HG02840 (cell line): ENCODE data around the gene P2RY10.
A peak's percentile ranks its signal among the peaks of the same experiment; 100 is the strongest.
"Not testable (repeated sequence)": the region's sequence is repeated elsewhere in the genome, so short reads cannot be mapped to it uniquely, and the experiment has no call there.

ENCODE experiments used
- ATAC-seq: cut with Tn5 transposase; IDR thresholded peaks from one replicate; pipeline ENCODE4 v1.9.1; 2021; ENCODE audit warnings: mild to moderate bottlenecking, moderate library complexity, moderate number of reproducible peaks; ENCODE audit not compliant: unreplicated experiment, low FRiP score

Gene P2RY10

GRCh38 chrX:78945186-78945912, at the start of gene P2RY10:
Gene P2RY10, plus strand, starts transcription at chrX:78945391. Its CDS starts 15,130 bp downstream, at chrX:78960521.
- ATAC-seq, result peak; percentile 80

- ATAC-seq, result no peak
Observed at GRCh38 chrX:78922754-78923153, 22.4 kb upstream of the P2RY10 start.

- ATAC-seq, result peak; percentile 90
Observed at GRCh38 chrX:78923198-78924015, 21.8 kb upstream of the P2RY10 start.

GRCh38 chrX:78931814-78932213, 13.4 kb upstream of the P2RY10 start:
- no peak for ATAC-seq

- ATAC-seq, result no peak
Observed at GRCh38 chrX:78934866-78935265, 10.3 kb upstream of the P2RY10 start.

- no peak for ATAC-seq
Observed at GRCh38 chrX:78944351-78944750, 840 bp upstream of the P2RY10 start.

- no peak for ATAC-seq
Observed at GRCh38 chrX:78946178-78946931, 1.2 kb downstream of the P2RY10 start.

GRCh38 chrX:78950009-78950835, 5.0 kb downstream of the P2RY10 start:
- ATAC-seq, result no peak

GRCh38 chrX:78957049-78957767, 12.0 kb downstream of the P2RY10 start:
- no peak for ATAC-seq

GRCh38 chrX:78957768-78958130, 12.6 kb downstream of the P2RY10 start:
- ATAC-seq, result peak; percentile 88

- ATAC-seq, result no peak
Observed at GRCh38 chrX:78958419-78959116, 13.4 kb downstream of the P2RY10 start.

- ATAC-seq, result no peak
Observed at GRCh38 chrX:78960888-78961287, 15.7 kb downstream of the P2RY10 start.

GRCh38 chrX:78964598-78964997, 19.4 kb downstream of the P2RY10 start:
- ATAC-seq, result no peak

GRCh38 chrX:78979789-78980464, 34.7 kb downstream of the P2RY10 start:
- ATAC-seq, result peak; percentile 98

GRCh38 chrX:78989349-78989748, 44.2 kb downstream of the P2RY10 start:
- ATAC-seq, result no peak

- ATAC-seq, result no peak
Observed at GRCh38 chrX:78997870-78998558, 52.8 kb downstream of the P2RY10 start.

GRCh38 chrX:79007540-79007939, 62.3 kb downstream of the P2RY10 start:
- ATAC-seq, result not testable (repeated sequence)
